ENCODE results near the gene ZMYM5.
A peak's percentile ranks its signal among the peaks of the same experiment; 100 is the strongest.
"Not testable (repeated sequence)": the region's sequence is repeated elsewhere in the genome, so short reads cannot be mapped to it uniquely, and the experiment has no call there.

The ZMYM5 gene

GRCh38 chr13:19836472-19836871, 27.0 kb downstream of the ZMYM5 start:
- TF ChIP-seq CTCF (IDR thresholded peaks at IDR 0.05; ENCODE audit: insufficient read depth, low read length, missing control alignments): no peak
- POLR2A ChIA-PET: interaction anchor here (0.6 kb wide), 1 partner anchor 17 kb away, joined by 5 read pairs; no protein-coding TSS in a partner anchor
- H3K4me3 ChIP-seq (ENCODE audit: low read depth, low read length): no peak overlapping the region
- no peak for DNase-seq (ENCODE audit: low read depth, low spot score)
- CTCF ChIA-PET: interaction anchor here (1.2 kb wide), 1 partner anchor 29 kb away, joined by 3 read pairs; no protein-coding TSS in a partner anchor

GRCh38 chr13:19834704-19835103, 28.7 kb downstream of the ZMYM5 start:
- no peak overlapping the region for H3K4me3 ChIP-seq (ENCODE audit: low read depth, low read length)
- TF ChIP-seq CTCF (IDR thresholded peaks at IDR 0.05; ENCODE audit: insufficient read depth, low read length, missing control alignments): no peak
- ChIA-PET CTCF (interaction anchor here (1.2 kb wide), 1 partner anchor 11 kb away, joined by 4 read pairs; no protein-coding TSS in a partner anchor), POLR2A (no interaction called here)
- DNase-seq (ENCODE audit: low read depth, low spot score): no peak

GRCh38 chr13:19822673-19823072, 40.8 kb downstream of the ZMYM5 start:
- POLR2A ChIA-PET: no interaction called here
- DNase-seq (ENCODE audit: low read depth, low spot score): no peak
- no peak overlapping the region for H3K4me3 ChIP-seq (ENCODE audit: low read depth, low read length)
- CTCF ChIA-PET: interaction anchor here (1.2 kb wide), 1 partner anchor 16 kb away, joined by 4 read pairs; no protein-coding TSS in a partner anchor
- no peak for TF ChIP-seq CTCF (IDR thresholded peaks at IDR 0.05; ENCODE audit: insufficient read depth, low read length, missing control alignments)

- no peak overlapping the region for H3K4me3 ChIP-seq (ENCODE audit: low read depth, low read length)
- POLR2A ChIA-PET: no interaction called here
- CTCF ChIA-PET: interaction anchor here (0.6 to 2.3 kb wide), 3 partner anchors 11 to 199 kb away, joined by 3 to 9 read pairs (median 6); no protein-coding TSS in a partner anchor
- peak; percentile 51 for TF ChIP-seq CTCF (IDR thresholded peaks at IDR 0.05; ENCODE audit: insufficient read depth, low read length, missing control alignments)
- no peak for DNase-seq (ENCODE audit: low read depth, low spot score)
Measured at GRCh38 chr13:19818223-19818842, 45.1 kb downstream of the ZMYM5 start.

GRCh38 chr13:19817510-19818158, 45.8 kb downstream of the ZMYM5 start:
- POLR2A ChIA-PET: no interaction called here
- DNase-seq (ENCODE audit: low read depth, low spot score): no peak
- CTCF ChIA-PET: interaction anchor here (1.7 to 2.3 kb wide), 2 partner anchors 11 to 16 kb away, joined by 6 to 9 read pairs; no protein-coding TSS in a partner anchor
- H3K4me3 ChIP-seq (ENCODE audit: low read depth, low read length): no peak overlapping the region
- TF ChIP-seq CTCF (IDR thresholded peaks at IDR 0.05; ENCODE audit: insufficient read depth, low read length, missing control alignments): no peak

- no peak overlapping the region for H3K4me3 ChIP-seq (ENCODE audit: low read depth, low read length)
- ChIA-PET POLR2A (no interaction called here), CTCF (interaction anchor here (2.3 kb wide), 1 partner anchor 12 kb away, joined by 9 read pairs; no protein-coding TSS in a partner anchor)
- TF ChIP-seq CTCF (IDR thresholded peaks at IDR 0.05; ENCODE audit: insufficient read depth, low read length, missing control alignments): no peak
- DNase-seq (ENCODE audit: low read depth, low spot score): no peak
Measured at GRCh38 chr13:19817106-19817505, 46.3 kb downstream of the ZMYM5 start.

GRCh38 chr13:19815842-19816241, 47.6 kb downstream of the ZMYM5 start:
- DNase-seq (ENCODE audit: low read depth, low spot score); H3K4me3 ChIP-seq (ENCODE audit: low read depth, low read length); CTCF ChIA-PET; POLR2A ChIA-PET: not testable (repeated sequence)
